ENCODE measurements around the gene SWI5.

The SWI5 gene

GRCh38 chr9:128280084-128280622, 4.1 kb downstream of the SWI5 start:
- H3K4me1 Mint-ChIP-seq = peaks cover 59% of the 10 kb centered on the region
- no peak for DNase-seq
- H3K27me3 Mint-ChIP-seq (ENCODE audit: low read depth, poor library complexity) = peaks cover 2% of the 10 kb centered on the region
- H3K27ac Mint-ChIP-seq = peak overlapping the region; percentile 62
- no peaks in the 10 kb centered on the region for H3K9me3 Mint-ChIP-seq
- H3K36me3 Mint-ChIP-seq (ENCODE audit: low read depth) = peaks cover 7% of the 10 kb centered on the region
- peak overlapping the region; percentile 21 for H3K4me3 Mint-ChIP-seq
- no peak for TF ChIP-seq CTCF (IDR thresholded peaks at IDR 0.05)

GRCh38 chr9:128282500-128282899, 6.4 kb downstream of the SWI5 start:
- no peak for TF ChIP-seq CTCF (IDR thresholded peaks at IDR 0.05)
- Mint-ChIP-seq H3K4me1 (peaks cover 46% of the 10 kb centered on the region), H3K27ac (no peak overlapping the region), H3K27me3 (ENCODE audit: low read depth, poor library complexity) (no peaks in the 10 kb centered on the region), H3K36me3 (ENCODE audit: low read depth) (peaks cover 13% of the 10 kb centered on the region), H3K4me3 (no peak overlapping the region), H3K9me3 (no peaks in the 10 kb centered on the region)
- no peak for DNase-seq

- Mint-ChIP-seq H3K4me1 (peaks cover 28% of the 10 kb centered on the region), H3K4me3 (no peak overlapping the region), H3K36me3 (ENCODE audit: low read depth) (peaks cover 27% of the 10 kb centered on the region), H3K27me3 (ENCODE audit: low read depth, poor library complexity) (peaks cover 3% of the 10 kb centered on the region), H3K9me3 (no peaks in the 10 kb centered on the region), H3K27ac (peak overlapping the region; percentile 44)
- no peak for DNase-seq
- no peak for TF ChIP-seq CTCF (IDR thresholded peaks at IDR 0.05)
These were observed 9.1 kb downstream of the SWI5 start for GRCh38 chr9:128285033-128285784.

GRCh38 chr9:128286440-128286839, 10.4 kb downstream of the SWI5 start:
- no peak for TF ChIP-seq CTCF (IDR thresholded peaks at IDR 0.05)
- DNase-seq = no peak
- H3K27me3 Mint-ChIP-seq (ENCODE audit: low read depth, poor library complexity) = peaks cover 3% of the 10 kb centered on the region
- H3K4me3 Mint-ChIP-seq = no peak overlapping the region
- H3K4me1 Mint-ChIP-seq = peaks cover 17% of the 10 kb centered on the region
- H3K36me3 Mint-ChIP-seq (ENCODE audit: low read depth) = peaks cover 23% of the 10 kb centered on the region
- no peaks in the 10 kb centered on the region for H3K9me3 Mint-ChIP-seq
- no peak overlapping the region for H3K27ac Mint-ChIP-seq

GRCh38 chr9:128288273-128289004, 12.4 kb downstream of the SWI5 start:
- Mint-ChIP-seq H3K27ac (peak overlapping the region; percentile 94), H3K36me3 (ENCODE audit: low read depth) (peaks cover 24% of the 10 kb centered on the region), H3K27me3 (ENCODE audit: low read depth, poor library complexity) (peaks cover 3% of the 10 kb centered on the region), H3K4me1 (peaks cover 14% of the 10 kb centered on the region), H3K4me3 (no peak overlapping the region), H3K9me3 (no peaks in the 10 kb centered on the region)
- no peak for DNase-seq
- TF ChIP-seq CTCF (IDR thresholded peaks at IDR 0.05) = no peak

Data from nephron progenitor cell (in vitro differentiated cells).